Stimulated activated CD8-positive, alpha-beta memory T cell treated with anti-CD3 and anti-CD28 coated beads, Interleukin-7, amount 100 ng/mL, for 48 hours (primary cell): ENCODE data around the gene REG3A.

Experiments
- DNase-seq, 2 donors: peaks; one replicate each; pipeline ENCODE4 v3.0.0-alpha.2; 2020; ENCODE audit warnings: low read depth in 1 of 2; ENCODE audit errors: extremely low read depth in 1 of 2

The REG3A gene

DNA sequence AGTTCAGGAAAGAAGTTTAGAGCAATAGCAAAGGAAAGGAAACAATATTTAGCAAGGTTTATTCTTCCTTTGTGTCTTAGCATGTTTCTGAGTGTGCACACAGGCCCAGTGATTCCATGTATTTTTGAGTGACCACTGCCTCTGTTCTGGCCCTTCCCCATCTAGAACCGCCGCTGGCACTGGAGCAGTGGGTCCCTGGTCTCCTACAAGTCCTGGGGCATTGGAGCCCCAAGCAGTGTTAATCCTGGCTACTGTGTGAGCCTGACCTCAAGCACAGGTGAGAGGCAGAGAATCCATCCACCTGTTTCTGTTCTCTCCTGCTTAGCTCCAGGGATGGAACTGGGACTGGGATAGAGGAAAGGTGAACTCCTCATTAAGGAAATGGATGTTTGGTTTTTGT is 36.9 kb downstream of the REG3A start:
- no peak for DNase-seq

DNA sequence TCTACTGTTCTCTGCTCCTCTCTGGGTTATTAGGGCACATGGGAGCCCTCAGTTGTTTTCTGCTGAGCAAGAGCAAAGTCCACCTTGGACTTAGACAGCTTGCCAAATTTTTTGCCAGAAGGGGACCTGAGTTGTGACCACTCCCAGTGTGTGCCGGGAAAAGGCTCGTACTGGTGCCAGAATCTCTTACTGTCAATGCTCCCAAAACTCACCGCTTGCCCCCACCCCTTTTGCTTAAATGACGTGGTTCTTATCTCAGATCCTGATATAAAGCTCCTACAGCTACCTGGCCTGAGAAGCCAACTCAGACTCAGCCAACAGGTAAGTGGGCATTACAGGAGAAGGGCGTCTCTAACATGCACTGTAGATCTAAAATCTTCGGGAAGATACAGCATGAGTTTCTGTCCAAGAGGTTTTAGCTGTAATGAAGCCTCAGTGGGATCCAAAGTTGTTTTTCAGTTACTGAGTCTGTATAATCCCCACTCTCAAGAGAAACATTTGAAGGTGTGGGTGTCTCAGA is 39.3 kb downstream of the REG3A start, which contains the start of gene REG1A:
Gene REG1A, plus strand, starts transcription at position 295 of the 520 bp plus-strand sequence. CDS start 374 bp downstream, outside the sequence.
- no peak for DNase-seq

DNA sequence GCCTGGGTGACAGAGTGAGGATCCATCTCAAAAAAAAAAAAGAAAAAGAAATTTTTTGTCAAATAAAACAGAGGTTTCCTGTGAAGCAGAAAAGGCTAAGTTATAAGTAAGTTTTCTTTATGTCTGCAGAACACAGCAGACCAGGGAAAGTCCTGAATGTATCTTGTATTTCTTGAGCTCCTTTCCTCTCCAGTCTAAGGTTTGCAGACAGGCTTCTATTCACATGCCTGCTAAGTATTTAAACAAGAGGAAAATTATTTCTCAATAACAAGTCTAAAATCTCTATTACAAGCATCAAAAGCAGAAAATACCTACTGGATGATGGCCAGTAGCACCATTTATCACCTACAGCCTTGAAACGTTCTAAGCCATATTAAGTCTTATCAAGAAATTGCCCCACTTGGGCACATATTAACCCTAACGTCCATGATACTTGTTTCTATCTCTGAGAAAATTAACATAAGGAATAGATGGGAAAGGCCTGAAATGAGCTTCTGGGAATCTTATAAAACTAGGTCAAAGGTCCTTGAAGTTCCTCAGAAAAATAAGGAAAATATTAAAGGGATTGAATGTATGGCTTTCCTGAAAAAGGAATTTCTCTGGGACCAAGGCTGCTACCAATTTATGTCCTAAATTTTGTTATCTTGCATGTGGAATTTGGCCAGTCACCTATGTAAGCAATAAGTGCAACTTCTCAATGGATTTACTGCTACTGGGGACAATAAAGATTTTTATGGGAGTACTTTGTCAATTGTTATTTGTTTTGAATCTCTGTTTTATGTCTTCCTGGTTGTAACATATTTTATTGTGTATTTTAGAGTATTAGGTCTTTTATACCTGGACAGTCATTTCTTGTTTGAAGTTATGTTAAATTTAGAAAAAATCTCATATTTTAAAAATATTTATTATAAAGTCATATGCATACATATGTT is 42.3 kb downstream of the REG3A start:
- no peak for DNase-seq

DNA sequence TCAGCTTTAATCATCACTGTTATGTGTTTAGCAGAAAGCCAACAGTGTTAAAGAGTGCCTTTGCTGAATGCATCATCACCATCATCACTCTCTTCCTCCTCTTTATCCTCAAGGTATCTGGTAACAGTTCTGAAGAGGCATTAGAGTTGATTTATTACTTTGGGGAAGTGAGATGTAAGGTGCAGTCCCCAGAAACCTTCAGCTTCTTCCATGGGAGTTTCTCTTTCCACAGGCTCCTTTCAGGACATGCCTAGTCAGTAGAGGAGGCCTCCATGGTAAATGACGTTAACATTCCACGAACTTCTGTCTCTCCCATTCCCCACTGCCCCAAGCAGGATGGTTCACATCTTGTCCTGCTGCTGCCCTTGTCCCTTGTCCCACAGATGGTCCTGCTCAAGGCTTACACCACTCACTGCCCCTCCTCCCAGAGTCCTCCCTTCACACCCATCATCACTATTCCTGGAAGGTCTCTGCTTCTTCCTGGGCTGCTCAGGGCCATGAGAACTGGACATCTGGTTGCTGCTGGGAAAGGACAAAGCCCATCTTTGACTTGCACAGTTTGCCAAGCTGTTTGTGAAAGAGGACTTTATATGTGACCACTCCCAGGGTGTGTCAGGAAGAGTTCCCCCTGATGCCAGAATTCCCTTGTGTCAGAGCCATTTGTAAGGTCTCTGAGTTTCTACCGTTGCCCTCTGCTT is 44.6 kb downstream of the REG3A start:
- DNase-seq: no peak

DNA sequence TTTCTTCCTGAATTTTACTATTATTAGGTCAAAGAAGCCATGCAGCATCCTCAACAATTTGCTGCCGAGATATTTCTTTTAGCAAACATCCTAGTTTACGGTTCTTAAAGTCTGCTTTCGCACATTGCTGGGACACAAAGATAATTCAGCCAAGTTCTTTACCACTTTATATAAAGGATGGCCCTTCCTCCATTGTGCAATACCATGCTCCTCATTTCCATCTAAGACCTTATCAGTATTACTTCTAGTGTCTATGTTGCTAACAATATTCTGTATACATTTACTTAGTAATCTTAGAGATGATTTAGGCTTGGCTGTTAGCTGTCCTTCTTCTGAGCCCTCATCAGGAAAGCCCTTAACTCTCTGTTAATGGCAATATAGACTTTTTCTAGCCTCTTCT is 47.3 kb downstream of the REG3A start:
- no peak for DNase-seq
